HG02884 (cell line): ENCODE measurements around the gene SUPT6H.

Source experiments
- ATAC-seq: cut with Tn5 transposase; IDR thresholded peaks from one replicate; pipeline ENCODE4 v1.9.1; 2021; ENCODE audit warnings: mild to moderate bottlenecking, moderate library complexity; ENCODE audit not compliant: unreplicated experiment

Gene SUPT6H

DNA sequence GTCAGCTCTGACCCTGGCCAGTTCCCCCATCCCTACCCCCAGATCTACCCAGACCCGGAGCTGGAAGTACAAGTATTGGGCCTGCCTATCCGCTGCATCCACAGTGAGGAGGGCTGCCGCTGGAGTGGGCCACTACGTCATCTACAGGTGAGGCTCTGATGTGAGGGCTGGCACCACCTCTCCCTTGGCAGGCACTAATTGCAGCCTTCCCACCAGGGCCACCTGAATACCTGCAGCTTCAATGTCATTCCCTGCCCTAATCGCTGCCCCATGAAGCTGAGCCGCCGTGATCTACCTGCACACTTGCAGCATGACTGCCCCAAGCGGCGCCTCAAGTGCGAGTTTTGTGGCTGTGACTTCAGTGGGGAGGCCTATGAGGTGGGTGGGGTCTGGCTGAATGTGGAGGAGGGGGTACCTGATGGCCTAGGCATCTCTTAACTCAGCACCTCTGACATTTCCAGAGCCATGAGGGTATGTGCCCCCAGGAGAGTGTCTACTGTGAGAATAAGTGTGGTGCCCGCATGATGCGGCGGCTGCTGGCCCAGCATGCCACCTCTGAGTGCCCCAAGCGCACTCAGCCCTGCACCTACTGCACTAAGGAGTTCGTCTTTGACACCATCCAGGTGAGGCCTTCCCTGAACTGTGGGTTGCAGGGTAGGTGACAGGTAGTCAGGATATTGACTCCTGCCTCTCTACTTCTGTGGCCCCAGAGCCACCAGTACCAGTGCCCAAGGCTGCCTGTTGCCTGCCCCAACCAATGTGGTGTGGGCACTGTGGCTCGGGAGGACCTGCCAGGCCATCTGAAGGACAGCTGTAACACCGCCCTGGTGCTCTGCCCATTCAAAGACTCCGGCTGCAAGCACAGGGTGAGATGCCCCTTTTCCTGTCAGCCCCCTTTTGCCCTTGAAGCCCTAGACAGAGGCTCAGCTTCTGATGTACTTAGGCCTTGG, 86.1 kb downstream of the SUPT6H start:
- ATAC-seq = no peak

DNA sequence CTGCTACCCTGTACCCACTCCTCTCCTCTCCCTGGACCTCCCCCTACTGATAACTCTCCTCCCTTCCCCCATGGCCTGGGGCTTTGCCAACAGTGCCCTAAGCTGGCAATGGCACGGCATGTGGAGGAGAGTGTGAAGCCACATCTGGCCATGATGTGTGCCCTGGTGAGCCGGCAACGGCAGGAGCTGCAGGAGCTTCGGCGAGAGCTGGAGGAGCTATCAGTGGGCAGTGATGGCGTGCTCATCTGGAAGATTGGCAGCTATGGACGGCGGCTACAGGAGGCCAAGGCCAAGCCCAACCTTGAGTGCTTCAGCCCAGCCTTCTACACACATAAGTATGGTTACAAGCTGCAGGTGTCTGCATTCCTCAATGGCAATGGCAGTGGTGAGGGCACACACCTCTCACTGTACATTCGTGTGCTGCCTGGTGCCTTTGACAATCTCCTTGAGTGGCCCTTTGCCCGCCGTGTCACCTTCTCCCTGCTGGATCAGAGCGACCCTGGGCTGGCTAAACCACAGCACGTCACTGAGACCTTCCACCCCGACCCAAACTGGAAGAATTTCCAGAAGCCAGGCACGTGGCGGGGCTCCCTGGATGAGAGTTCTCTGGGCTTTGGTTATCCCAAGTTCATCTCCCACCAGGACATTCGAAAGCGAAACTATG, 87.0 kb downstream of the SUPT6H start:
- ATAC-seq = no peak

DNA sequence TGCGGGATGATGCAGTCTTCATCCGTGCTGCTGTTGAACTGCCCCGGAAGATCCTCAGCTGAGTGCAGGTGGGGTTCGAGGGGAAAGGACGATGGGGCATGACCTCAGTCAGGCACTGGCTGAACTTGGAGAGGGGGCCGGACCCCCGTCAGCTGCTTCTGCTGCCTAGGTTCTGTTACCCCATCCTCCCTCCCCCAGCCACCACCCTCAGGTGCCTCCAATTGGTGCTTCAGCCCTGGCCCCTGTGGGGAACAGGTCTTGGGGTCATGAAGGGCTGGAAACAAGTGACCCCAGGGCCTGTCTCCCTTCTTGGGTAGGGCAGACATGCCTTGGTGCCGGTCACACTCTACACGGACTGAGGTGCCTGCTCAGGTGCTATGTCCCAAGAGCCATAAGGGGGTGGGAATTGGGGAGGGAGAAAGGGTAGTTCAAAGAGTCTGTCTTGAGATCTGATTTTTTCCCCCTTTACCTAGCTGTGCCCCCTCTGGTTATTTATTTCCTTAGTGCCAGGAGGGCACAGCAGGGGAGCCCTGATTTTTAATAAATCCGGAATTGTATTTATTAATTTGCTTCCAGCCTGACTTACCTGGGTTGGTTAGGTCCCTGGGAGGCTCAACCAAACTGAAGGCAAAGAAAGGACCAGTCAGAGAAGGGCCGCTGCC, 87.6 kb downstream of the SUPT6H start:
- no peak for ATAC-seq

DNA sequence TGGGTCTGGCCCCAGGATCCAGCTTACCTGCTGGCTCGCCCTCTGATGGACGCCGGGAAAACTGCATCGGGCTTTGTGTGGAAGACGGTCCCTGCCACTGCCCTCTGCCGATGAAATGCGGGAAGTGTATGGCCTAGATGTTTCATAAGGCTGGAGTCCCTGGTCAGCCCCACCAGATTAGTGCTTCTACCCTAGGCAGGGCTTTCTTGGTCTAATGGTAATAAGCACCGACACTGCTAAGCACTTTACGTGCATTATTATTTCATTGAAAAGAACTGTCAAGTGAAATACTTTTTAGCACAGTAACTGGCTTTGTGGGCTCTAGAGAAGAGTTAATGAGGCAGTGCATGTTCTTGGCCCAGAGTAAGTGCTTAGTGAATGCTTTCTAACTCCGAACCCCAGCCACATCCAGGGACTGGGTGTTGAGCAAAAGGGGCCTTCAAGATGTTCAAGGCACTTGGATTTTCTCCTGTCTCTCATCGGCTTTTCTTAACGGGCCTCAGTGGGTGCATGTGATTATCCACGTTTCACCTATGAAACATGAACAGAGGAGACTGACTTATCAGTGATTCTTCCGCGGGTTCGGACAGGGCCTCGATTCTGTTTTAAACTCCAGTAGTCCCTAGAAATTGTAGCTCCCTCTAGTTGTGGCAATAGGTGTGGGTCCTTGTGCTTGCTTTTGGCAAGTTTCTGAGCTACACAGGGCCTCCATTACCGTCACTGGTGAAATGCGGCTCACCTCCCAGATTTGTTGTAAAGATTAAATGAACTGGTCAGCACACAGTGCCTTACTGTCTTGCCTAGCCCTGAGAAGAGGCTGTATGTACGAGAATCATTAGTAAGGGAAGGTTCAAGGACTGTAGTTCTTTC, 88.4 kb downstream of the SUPT6H start:
- no peak for ATAC-seq

DNA sequence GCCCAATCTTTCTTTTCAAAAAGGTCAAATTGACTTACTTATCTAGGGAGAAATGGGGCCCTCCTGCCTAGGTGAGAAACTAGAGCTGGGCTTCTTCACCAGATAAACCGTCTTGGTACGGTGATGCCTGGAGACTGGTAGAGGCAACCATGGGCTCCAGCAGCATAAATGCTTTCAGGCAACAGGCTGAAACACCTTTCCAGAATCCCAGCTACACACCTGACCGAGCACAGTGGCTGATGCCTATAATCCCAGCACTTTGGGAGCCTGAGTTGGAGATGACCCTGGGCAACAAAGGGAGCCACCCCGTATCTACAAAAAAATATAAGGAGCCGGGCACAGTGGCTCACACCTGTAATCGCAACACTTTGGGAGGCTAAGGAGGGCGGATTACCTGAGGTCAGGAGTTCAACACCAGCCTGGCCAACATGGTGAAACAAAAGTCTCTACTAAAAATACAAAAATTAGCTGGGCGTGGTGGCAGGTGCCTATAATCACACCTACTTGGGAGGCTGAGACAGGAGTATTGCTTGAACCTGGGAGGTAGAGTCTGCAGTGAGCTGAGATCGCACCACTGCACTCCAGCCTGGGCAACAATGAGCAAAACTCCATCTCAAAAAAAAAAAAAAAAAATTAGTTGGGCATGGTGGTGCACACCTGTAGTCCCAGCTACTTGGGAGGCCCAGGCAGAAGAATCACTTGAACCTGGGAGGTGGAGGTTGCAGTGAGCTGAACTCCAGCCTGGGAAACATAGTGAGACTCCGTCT, 89.8 kb downstream of the SUPT6H start:
- ATAC-seq = no peak
